GM12878 (cell line): ENCODE results near the gene RNU6-9. TPM values are rescaled to one million over a fixed set of nuclear protein-coding genes. Genes with fewer than 3 reads are reported as not detected.

Source experiments
- ATAC-seq: fragments of 200-7000 bp; cut with Tn5 transposase; 3 replicates; pipeline ENCODE4 v1.9.1; 2020; ENCODE audit warnings: mild to moderate bottlenecking, moderate library complexity
- BruUV-seq: library from RNA; stranded (reverse); fragments of 400-500 nt; replicated peaks from 2 replicates; lab custom pipeline; 2021; lab: Mats Ljungman, UMichigan
- CTCF ChIA-PET: fragments of 300-600 bp; sonication (Branson Sonifier 250); formaldehyde crosslinking; extraction: SDS; loops from one replicate; lab custom pipeline; 2021; ENCODE audit warnings: inconsistent platforms; lab: Yijun Ruan, JAX
- POLR2A ChIA-PET: fragments of 350-600 bp; formaldehyde crosslinking; extraction: SDS; loops from one replicate; lab custom pipeline; 2021; ENCODE audit warnings: inconsistent platforms; lab: Charles Lee
- RAD21 ChIA-PET: fragments of 300-600 bp; sonication (Branson Sonifier 250); formaldehyde crosslinking; loops from one replicate; lab custom pipeline; 2023; ENCODE audit warnings: antibody characterized with exemption; ENCODE audit not compliant: unreplicated experiment; lab: Charles Lee
- SMC1A ChIA-PET: fragments of 300-600 bp; sonication (Branson Sonifier 250); formaldehyde crosslinking; loops from one replicate; lab custom pipeline; 2023; ENCODE audit not compliant: unreplicated experiment, uncharacterized antibody; lab: Charles Lee
- DNase-seq: peaks from one replicate; pipeline ENCODE4 v3.0.0-alpha.2; 2011; ENCODE audit warnings: low read depth, low spot score
- FAIRE-seq: peaks from 3 replicates; lab custom pipeline; 2011; peaks lifted over from hg19 to GRCh38; lab: Jason Lieb, UNC
- H2AFZ ChIP-seq: 2 replicates; pipeline ENCODE4 v1.6.0; 2011; ENCODE audit warnings: low read depth, low read length, control low read depth; ENCODE audit not compliant: control insufficient read depth
- H3K27ac ChIP-seq: 2 replicates; pipeline ENCODE4 v1.5.1; 2011; ENCODE audit warnings: control low read depth; ENCODE audit not compliant: control insufficient read depth, insufficient read depth
- H3K27me3 ChIP-seq, 2 experiments: replicated peaks in 1 of 2; 2 replicates each; pipeline versions ENCODE4 v1.6.0 to v1.6.1; 2011; ENCODE audit warnings: low read length in 1 of 2; ENCODE audit not compliant: control insufficient read depth in 2 of 2, insufficient read depth in 2 of 2
- H3K36me3 ChIP-seq, 2 experiments: 2 replicates each; pipeline ENCODE4 v1.5.1; 2011; ENCODE audit warnings: low read length in 1 of 2; ENCODE audit not compliant: control insufficient read depth in 2 of 2, insufficient read depth in 2 of 2
- H3K4me1 ChIP-seq: 2 replicates; pipeline ENCODE4 v1.6.1; 2011; ENCODE audit warnings: mild to moderate bottlenecking, low read length, moderate library complexity, mixed read lengths; ENCODE audit not compliant: control insufficient read depth, insufficient read depth
- H3K4me2 ChIP-seq: 2 replicates; pipeline ENCODE4 v1.6.0; 2011; ENCODE audit warnings: control low read depth; ENCODE audit not compliant: control insufficient read depth, insufficient read depth
- H3K4me3 ChIP-seq: fragments of 200-600 bp; sonication (generic); 2 replicates; pipeline ENCODE4 v1.5.1; 2016
- H3K79me2 ChIP-seq: 2 replicates; pipeline ENCODE4 v1.6.0; 2011; ENCODE audit warnings: low read length; ENCODE audit not compliant: control insufficient read depth, insufficient read depth
- H3K9ac ChIP-seq: 2 replicates; pipeline ENCODE4 v1.8.0; 2011; ENCODE audit warnings: low read length, control low read depth, mixed read lengths; ENCODE audit not compliant: control insufficient read depth, insufficient read depth
- H3K9me3 ChIP-seq: replicated peaks from 3 replicates; pipeline ENCODE4 v1.5.1; 2011; ENCODE audit warnings: mild to moderate bottlenecking, low read length; ENCODE audit not compliant: control insufficient read depth, insufficient read depth
- H4K20me1 ChIP-seq: 2 replicates; pipeline ENCODE4 v1.6.0; 2011; ENCODE audit not compliant: control insufficient read depth, insufficient read depth
- CBFB ChIP-seq: IDR thresholded peaks from 2 replicates; pipeline ENCODE4 v1.6.1; 2016; ENCODE audit warnings: antibody characterized with exemption, low read depth
- JUND ChIP-seq: IDR thresholded peaks from 2 replicates; pipeline ENCODE4 v1.6.1; 2012; ENCODE audit warnings: low read depth, mild to moderate bottlenecking, low read length, improper control_type of control experiment, moderate library complexity
- KDM1A ChIP-seq: fragments of 200-600 bp; sonication (generic); IDR thresholded peaks from 2 replicates; pipeline ENCODE4 v1.6.1; 2016; ENCODE audit warnings: borderline replicate concordance
- MEF2A ChIP-seq: IDR thresholded peaks from 2 replicates; pipeline ENCODE4 v1.6.1; 2011; ENCODE audit warnings: low read depth, mild to moderate bottlenecking, low read length, moderate library complexity; ENCODE audit not compliant: insufficient read depth
- MYC ChIP-seq: IDR thresholded peaks from 2 replicates; pipeline ENCODE4 v1.6.1; 2011; ENCODE audit warnings: mild to moderate bottlenecking, low read length, moderate library complexity, inconsistent platforms; ENCODE audit not compliant: insufficient read depth, insufficient replicate concordance, insufficient read length, severe bottlenecking
- NFYB ChIP-seq: IDR thresholded peaks from 2 replicates; pipeline ENCODE4 v1.6.1; 2011; ENCODE audit warnings: low read depth, mild to moderate bottlenecking, low read length, improper control_type of control experiment, moderate library complexity; ENCODE audit not compliant: insufficient read depth
- PAX5 ChIP-seq: IDR thresholded peaks from 2 replicates; pipeline ENCODE4 v1.6.1; 2011; ENCODE audit warnings: low read depth, low read length, borderline replicate concordance
- SIX5 ChIP-seq: IDR thresholded peaks from 2 replicates; pipeline ENCODE4 v1.6.1; 2011; ENCODE audit warnings: mild to moderate bottlenecking, low read depth, low read length, moderate library complexity; ENCODE audit not compliant: severe bottlenecking
- ZBED1 ChIP-seq: IDR thresholded peaks from 2 replicates; pipeline ENCODE4 v1.6.1; 2016; ENCODE audit warnings: borderline replicate concordance
- ZBTB11 ChIP-seq: fragments of 450-650 bp; formaldehyde crosslinking; IDR thresholded peaks from 2 replicates; pipeline ENCODE4 v1.5.0; 2022; ENCODE audit warnings: mild to moderate bottlenecking, missing genetic modification characterization
- ZSCAN29 ChIP-seq: fragments of 450-650 bp; IDR thresholded peaks from 2 replicates; pipeline ENCODE4 v1.6.1; 2017; ENCODE audit warnings: mild to moderate bottlenecking, moderate library complexity
- WGBS: methylation state at CpG from one replicate; pipeline ENCODE4 v1.1.6; 2016; ENCODE audit warnings: low lambda C conversion rate; ENCODE audit not compliant: insufficient replicate concordance, insufficient coverage; ENCODE audit errors: missing lambda C conversion rate; 5-methylcytosine and 5-hydroxymethylcytosine counted together
- in situ Hi-C: fragments of 300-500 bp; cut with MboI; formaldehyde crosslinking; loops from 9 replicates; pipeline ENCODE4 v1.14.3; 2018; ENCODE audit warnings: mixed read lengths
- intact Hi-C: fragments of 100-400 bp; cut with micrococcal nuclease; formaldehyde crosslinking; loops from one replicate; pipeline ENCODE4 v1.14.2; 2022; ENCODE audit not compliant: unreplicated experiment
- polyA plus RNA-seq, 11 experiments: library from polyadenylated mRNA; depleted of rRNA in 4 of 11; unstranded in 6 of 11; stranded (reverse) in 5 of 11; fragments of >200 nt; fragmentation: Nextera tagmentation in 4 of 11; fragmentation: Illumina TruSeq in 1 of 11; extraction: Ambion mirVana in 4 of 11; extraction: Trizol in 1 of 11; gene quantifications; 1 replicate in 1 of 11; 2 replicates in 10 of 11; pipeline versions ENCODE4 v1.2.1 to v1.2.3, GENCODE V29; 2011 to 2016; ENCODE audit warnings: inconsistent platforms in 2 of 11, missing spikeins in 2 of 11, low read depth in 1 of 11
- total RNA-seq, 4 experiments: library from RNA; depleted of rRNA in 3 of 4; stranded (reverse); fragments of >200 nt in 3 of 4; fragmentation: Illumina TruSeq in 1 of 4; extraction: Trizol in 1 of 4; gene quantifications; 2 replicates each; pipeline versions ENCODE4 v1.2.1 to v1.2.3, GENCODE V29; 2013 to 2021

RNU6-9 gene
- total and polyA plus RNA-seq, 10 of the 15 experiments (the other 5 are each of a cell fraction or from before 2014, with no cell fraction given) = not detected

GRCh38 chr19:844546-844971 is 48.7 kb upstream of the RNU6-9 start:
- no peak for DNase-seq
- Histone ChIP-seq H3K27ac (no peak overlapping the region), H4K20me1 (no peaks in the 10 kb centered on the region), H3K4me1 (peaks cover 2% of the 10 kb centered on the region; the same call in 1 of the 2 replicates), H3K79me2 (no peaks in the 10 kb centered on the region), H3K27me3 (no peaks in the 10 kb centered on the region; a peak in 1 of 4 replicates), H2AFZ (no peak overlapping the region), H3K36me3 (no peaks in the 10 kb centered on the region), H3K9me3 (no peaks in the 10 kb centered on the region; the same call in 2 of the 3 replicates), H3K4me3 (no peak overlapping the region), H3K4me2 (no peak overlapping the region), H3K9ac (no peak overlapping the region)
- ATAC-seq = peak; percentile 63
- ChIA-PET CTCF (interaction anchor here (1.3 kb wide), 1 partner anchor 19 kb away, joined by 3 read pairs; no protein-coding TSS in a partner anchor), RAD21 (interaction anchor here (1.2 kb wide), 1 partner anchor 62 kb away, joined by 4 read pairs; no protein-coding TSS in a partner anchor), POLR2A (interaction anchor here (0.6 to 0.9 kb wide), 3 partner anchors 33 to 165 kb away, joined by 3 to 4 read pairs (median 3); no protein-coding TSS in a partner anchor), SMC1A (no interaction called here)
- 14% methylated on average over 7 of the region's 11 CpGs for WGBS
- FAIRE-seq = no peak
- in situ Hi-C loops = no loop called here
- intact Hi-C loops = no loop called here
- TF ChIP-seq MEF2A (no peak), CBFB (no peak)
- BruUV-seq = no TSS peak

GRCh38 chr19:845707-846521 is 47.4 kb upstream of the RNU6-9 start:
- no peaks in the 10 kb centered on the region; a peak in 1 of 4 replicates for H3K27me3 ChIP-seq
- FAIRE-seq = no peak
- ChIA-PET RAD21 (interaction anchor here (1.2 kb wide), 1 partner anchor 60 kb away, joined by 4 read pairs; no protein-coding TSS in a partner anchor), POLR2A (interaction anchor here (0.9 kb wide), 1 partner anchor 167 kb away, joined by 4 read pairs; no protein-coding TSS in a partner anchor), SMC1A (no interaction called here), CTCF (interaction anchor here (1.3 kb wide), 1 partner anchor 18 kb away, joined by 3 read pairs; no protein-coding TSS in a partner anchor)
- peaks cover 2% of the 10 kb centered on the region; the same call in 1 of the 2 replicates for H3K4me1 ChIP-seq
- in situ Hi-C loops (no loop called here), intact Hi-C loops (no loop called here)
- H4K20me1 ChIP-seq = no peaks in the 10 kb centered on the region
- no peaks in the 10 kb centered on the region for H3K36me3 ChIP-seq
- H3K9me3 ChIP-seq = no peaks in the 10 kb centered on the region; the same call in 2 of the 3 replicates
- no peak overlapping the region for H3K4me2 ChIP-seq
- DNase-seq = no peak
- no TSS peak for BruUV-seq
- H3K79me2 ChIP-seq = no peaks in the 10 kb centered on the region
- H2AFZ ChIP-seq = no peak overlapping the region
- H3K27ac ChIP-seq = no peak overlapping the region
- H3K9ac ChIP-seq = no peak overlapping the region
- no peak for ATAC-seq
- H3K4me3 ChIP-seq = no peak overlapping the region
- 73% methylated on average over 37 of the region's 37 CpGs for WGBS
- TF ChIP-seq NFYB (no peak), JUND (no peak), PAX5 (no peak), KDM1A (no peak), ZSCAN29 (no peak), SIX5 (no peak), MYC (no peak), ZBTB11 (CRISPR knock-in tag) (no peak), ZBED1 (no peak)
